HG03439 (cell line): Measurements from ENCODE around the gene UHRF1.
"Not testable (repeated sequence)": the region's sequence is repeated elsewhere in the genome, so short reads cannot be mapped to it uniquely, and the experiment has no call there.

Experiments
- ATAC-seq: cut with Tn5 transposase; IDR thresholded peaks from one replicate; pipeline ENCODE4 v1.9.1; 2021; ENCODE audit warnings: mild to moderate bottlenecking, moderate library complexity; ENCODE audit not compliant: unreplicated experiment

Gene UHRF1

DNA sequence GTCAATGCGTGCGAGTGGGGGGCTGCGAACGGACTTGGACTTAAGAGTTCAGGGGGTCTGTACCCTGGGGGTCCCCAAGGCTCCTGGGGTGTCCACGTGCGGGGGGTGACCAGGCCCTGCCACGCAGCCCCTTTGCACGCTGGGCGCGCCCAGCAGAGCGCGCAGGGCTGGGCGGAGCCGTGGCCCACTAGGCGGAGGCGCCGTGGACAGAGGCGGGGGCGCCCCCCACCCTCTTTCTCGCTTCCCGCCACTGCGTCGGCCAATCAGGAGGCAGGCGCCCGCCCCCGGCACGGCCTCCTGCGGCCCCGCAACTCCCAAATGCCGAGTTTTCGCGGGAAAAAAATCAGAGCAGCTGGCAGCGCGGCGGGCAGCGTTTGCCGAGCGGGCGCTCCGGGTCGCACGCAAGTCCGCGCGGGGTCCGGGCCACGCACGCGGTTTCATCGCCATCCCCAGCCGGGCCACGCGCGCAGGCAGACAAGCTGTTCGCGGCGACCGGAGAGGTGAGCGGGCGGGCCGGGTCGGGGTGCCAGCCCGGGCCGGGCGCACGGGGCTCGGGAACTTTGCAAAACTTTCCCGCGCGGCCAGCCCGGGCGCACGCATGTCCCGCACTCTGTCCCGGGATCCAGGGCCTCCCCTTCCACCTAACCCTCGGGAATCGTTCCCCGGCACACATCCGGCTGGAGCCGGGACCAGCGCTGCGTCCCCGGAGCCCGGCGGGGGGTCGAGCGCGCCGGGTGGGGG is at the start of gene UHRF1:
Gene UHRF1, plus strand, starts transcription at position 346 of the 741 bp plus-strand sequence. CDS start 1,385 bp downstream, outside the sequence.
- peak; percentile 10 for ATAC-seq

DNA sequence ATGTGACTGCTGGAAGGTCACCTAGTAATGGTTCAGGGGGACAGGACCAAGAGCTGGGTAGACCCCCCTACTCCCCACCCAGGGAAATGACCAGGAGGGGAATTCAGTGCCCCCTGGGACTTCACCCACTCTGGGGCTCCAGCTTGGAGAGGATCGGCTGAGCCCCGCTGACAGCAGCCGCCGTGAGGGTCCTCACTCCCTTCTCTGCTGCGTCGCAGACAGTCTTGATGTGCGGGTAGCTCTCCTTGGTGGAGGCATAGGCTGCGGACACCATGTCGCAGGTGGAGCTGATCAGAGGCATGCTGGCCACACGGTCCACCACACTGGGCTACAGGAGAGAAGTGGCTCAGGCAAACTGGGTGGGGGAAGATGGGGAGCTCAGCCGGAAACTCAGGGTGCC is 49.6 kb upstream of the UHRF1 start:
- ATAC-seq = no peak

DNA sequence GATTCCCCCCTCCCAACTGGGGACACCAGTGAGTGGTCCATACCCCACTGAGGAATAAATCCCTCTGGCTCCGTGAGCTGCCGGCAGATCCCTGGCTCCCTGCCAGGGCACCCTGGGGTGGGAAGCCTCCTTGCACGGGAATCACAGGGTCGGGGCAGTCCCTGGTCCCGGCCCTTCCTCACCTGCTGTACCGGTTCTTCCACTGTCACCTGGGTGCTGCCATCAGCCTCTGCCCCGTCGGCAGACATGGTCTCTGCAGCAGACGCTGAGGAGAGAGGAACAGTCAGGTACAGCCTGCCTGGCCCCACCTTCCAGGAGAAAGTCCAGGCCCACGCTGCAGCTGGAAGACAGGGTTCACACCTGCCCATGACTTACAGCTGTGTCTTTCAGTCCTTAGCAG is 48.2 kb upstream of the UHRF1 start:
- no peak for ATAC-seq

DNA sequence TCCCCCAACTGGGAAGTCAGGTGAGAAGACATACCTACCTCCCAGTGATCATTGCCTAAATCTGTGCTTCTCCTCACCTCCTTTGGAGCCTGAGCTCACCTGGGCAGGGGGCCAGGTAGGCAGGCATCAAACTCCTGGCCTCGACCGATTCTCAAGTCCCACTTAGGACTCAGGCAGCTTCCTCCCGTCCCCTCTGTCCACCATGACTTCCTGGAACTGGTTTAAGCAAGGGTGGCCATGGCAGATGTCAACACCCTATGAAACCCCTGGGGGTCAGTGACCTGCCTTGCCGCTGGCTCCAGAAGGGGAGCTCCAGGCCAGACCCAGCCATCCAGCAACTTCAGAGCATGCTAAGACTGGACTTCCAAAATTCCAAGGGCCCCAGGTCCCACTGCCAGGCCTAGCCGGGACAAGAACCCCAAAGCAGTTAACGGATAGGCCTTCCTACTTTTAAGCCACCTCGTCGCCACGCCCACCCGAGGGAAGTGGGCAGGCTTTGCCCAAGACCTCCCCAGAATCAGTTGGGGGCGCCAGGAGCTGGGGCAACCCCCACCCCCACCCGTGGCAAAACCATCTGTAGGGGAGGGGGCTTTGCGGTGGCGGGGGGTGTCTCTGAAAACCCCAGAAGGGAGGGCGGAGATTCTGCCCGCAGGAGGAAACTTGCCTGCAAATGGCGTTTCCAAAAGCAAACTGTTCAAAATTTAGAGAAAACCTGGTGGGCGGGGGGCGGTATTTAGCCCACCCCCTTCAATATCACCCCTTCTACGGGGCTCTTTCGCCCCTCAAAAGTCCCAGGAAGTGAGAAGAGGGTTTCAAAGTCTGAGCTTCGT is 42.5 kb upstream of the UHRF1 start:
- no peak for ATAC-seq

DNA sequence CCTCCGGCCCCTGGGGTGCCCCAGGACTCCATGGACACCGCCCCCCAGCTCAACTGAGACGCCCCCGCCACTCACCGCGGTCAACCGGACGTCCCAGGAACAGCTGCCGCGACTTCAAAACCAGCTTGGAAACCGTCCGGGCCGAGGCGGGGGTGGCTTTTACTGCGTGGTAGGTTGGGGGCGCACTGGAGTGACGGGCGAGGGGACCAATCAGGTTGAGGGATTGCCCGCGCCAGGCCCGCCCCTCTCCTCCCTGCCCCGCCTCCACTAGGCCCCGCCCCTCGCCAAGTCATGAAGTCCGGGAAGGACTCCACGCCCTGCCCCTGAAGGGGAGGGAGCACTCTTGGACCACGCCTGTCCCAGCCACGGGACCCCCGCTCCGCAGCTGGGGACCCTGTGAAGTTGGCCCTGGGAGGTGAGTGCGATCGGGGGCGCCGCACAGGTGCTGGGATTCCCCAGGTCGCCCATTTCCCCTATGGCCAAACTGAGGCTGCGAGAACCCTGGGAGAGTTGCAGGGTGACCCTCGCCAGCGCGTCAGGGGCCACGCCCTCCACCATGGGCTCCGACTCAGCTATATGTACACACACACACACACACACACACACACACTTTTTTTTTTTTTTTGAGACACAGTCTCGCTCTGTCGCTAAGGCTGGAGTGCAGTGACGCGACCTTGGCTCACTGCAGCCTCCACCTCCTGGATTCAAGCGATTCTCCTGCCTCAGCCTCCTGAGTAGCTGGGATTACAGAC is 41.6 kb upstream of the UHRF1 start, which contains the start of gene PLIN3:
Gene PLIN3, minus strand, starts transcription at position 134 of the 752 bp plus-strand sequence. CDS start 6,273 bp downstream, outside the sequence.
- ATAC-seq = peak; percentile 69

DNA sequence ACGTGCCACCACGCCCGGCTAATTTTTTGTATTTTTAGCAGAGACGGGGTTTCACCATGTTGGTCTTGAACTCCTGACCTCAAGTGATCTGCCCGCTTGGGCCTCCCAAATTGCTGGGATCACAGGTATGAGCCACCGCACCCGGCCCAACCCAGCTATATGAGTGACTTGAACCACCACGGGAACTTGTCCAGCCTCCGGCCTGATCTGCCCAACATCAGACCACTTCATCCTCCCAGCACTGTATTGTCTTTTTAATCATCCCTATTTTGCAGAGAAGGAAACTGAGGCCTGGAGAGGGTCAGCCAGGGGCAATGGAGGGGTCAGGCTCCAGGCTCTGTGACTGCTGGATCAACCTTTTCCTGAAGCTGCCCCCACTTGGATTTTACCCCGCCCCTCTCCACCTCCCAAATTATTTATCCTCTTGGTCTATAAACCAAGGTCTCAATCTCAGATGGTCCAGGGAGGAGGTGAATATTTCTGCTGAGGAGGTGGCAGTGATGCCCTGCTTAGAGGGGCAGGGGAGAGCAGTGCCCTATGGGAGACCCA is 40.9 kb upstream of the UHRF1 start:
- ATAC-seq = no peak

DNA sequence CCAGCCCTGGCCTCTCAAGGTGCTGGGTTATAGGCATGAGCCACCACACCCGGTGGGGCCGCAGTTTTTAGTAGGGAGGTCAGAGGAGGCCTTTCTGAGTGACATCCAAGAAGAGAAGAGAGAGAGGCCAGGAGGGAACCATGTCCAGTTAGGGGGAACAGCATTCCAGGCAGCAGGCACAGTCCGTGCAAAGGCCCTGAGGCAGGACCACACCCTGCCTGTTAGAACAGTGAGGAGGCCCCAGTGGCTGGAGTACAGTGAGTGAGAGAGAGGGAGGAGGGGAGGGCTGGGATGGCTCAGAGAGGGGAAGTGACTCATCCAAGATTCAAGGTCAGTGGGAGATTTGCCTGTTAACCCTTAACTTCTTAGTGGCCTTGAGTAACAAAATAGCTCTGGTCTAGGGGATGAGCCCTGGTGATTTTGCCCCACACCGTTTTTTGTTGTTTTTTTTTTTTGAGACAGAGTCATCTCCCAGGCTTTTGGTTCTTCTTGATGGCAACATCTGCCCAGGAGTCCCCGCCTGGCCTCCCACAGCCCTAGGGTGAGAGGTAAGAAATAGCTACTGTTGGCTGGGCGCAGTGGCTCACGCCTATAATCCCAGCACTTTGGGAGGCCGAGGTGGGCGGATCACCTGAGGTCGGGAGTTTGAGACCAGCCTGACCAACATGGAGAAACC is 39.1 kb upstream of the UHRF1 start:
- ATAC-seq = no peak

DNA sequence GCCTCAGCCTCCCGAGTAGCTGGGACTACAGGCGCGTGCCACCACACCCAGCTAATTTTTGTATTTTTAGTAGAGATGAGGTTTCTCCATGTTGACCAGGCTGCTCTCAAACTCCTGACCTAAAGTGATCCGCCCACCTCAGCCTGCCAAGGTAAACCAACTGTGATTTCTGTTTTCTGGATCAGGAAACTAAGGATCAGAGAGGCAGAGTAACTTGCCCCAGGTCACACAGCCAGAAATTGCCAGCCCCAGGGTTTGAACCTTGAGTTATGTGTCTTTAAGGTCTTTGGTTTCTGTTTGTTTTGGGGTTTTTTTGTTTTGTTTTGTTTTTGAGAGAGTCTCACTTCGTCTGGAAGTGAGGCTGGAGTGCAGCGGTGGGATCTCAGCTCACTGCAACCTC is 37.6 kb upstream of the UHRF1 start:
- no peak for ATAC-seq

DNA sequence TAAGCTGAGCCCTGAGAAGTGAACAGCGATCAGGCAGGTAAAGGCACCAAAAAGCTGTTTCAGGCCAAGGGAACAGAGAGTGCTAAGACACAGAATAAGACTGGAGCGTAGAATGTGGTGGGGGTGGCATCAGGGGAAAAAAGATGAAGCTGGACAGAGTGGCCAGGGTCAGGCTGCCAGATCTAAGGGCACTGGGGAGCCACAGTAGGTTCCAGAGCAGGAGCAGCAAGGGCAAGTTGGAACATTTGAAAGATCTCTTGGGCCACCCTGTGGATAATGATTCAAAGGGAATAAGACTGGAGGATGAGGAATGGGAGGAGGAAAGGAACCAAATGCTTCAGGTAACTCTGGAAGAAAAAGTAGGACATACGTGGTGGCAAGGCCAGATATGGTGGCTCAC is 35.4 kb upstream of the UHRF1 start:
- ATAC-seq = no peak

DNA sequence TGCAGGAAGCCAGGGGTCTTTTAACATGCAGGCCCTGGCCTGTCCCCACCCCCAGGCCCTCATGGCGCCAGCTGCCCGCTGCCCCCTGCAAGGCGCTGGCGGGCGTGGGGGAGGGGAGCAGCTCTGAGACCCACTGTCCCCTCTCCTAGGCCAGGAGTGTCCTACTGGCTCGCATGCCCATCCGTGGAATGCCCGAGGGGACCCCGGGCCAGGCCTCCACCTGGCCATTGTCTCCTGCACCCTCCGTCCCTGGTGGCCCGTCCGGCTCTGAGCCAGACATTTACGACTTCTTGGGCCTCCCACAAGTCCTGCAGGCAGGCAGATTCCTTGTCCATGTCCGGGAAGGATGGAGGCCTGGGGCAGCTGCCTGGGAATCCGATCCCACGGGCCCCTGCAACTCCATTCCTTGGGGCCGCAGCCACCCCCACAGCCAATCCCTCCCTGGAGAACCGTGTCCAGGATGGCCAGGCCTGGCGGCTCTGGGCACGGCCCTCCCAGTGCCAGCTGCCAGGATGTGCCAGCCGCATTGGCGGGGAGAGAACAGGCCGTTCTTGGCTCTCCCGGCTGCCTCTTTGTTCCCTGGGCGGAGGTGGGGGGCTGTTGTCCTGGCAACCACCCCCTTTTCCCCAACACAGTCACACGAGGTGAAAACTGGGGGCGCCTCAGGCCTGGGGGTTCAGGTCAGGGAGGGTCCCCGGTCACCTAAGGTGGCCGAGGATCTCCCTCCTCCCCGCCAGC is 31.4 kb upstream of the UHRF1 start:
- no peak for ATAC-seq

DNA sequence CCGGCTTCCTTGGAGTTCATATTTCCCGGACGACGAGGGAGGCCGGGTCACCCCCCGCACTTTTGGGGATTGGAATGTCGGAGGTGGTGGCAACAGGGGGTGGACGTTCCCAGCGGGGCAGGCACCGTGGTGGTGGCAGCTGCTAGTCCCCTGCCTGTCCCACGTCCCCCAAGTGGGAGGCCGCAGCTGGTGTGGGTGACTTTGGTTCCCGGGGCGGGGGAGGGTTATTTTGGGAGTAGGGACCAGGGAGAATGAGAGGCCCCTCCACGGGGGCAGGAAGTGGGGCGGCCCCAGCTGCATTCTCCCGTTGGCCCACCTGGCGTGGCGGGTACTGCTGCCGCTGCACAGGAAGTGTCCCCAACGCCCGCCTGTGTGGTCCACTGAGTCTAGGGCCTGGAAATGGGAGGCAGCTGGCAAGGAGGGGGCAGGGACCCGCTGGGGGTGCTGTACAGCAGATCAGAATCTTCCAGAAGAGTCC is 30.8 kb upstream of the UHRF1 start:
- no peak for ATAC-seq

DNA sequence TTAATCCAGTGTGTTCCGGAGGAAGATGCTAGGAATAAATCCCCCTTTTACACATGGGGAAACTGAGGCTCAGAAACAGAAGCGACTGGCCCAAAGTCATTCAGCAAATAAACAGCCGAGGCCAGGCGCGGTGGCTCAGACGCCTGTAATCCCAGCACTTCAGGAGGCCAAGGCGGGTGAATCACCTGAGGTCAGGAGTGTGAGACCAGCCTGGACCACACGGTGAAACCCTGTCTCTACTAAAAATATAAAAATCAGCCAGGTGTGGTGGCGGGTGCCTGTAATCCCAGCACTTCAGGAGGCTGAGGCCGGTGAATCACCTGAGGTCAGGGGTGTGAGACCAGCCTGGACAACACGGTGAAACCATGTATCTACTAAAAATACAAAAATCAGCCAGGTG is 30.3 kb upstream of the UHRF1 start:
- ATAC-seq = no peak

DNA sequence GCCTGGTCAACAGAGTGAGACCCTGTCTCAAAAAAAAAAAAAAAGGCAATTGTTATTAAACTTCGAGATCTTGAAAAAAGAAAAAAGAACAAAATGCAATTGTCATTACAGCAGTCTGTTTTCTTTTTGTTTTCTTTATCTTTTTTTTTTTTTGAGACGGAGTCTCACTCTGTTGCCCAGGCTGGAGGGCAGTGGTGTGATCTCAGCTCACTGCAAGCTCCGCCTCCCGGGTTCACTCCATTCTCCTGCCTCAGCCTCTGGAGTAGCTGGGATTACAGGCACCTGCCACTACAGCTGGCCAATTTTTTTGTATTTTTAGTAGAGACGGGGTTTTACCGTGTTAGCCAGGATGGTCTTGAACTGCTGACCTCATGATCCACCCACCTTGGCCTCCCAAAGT is 26.4 kb upstream of the UHRF1 start:
- ATAC-seq = not testable (repeated sequence)

DNA sequence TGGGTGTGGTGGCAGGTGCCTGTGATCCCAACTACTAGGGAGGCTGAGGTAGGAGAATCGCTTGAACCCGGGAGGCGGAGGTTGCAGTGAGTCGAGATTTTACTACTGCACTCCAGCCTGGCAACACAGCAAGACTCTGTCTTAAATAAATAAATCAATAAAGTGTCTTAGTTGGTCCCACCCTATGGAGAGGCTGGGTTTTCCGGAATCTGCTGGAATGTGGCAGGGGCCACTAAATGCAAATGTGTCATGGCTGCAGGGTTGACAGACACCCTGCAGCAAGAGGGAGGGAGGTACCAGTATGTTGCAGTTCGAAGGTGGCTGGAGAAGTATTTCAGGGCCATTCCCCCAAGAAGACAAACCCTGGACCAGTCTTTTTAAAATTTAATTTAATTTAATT is 24.3 kb upstream of the UHRF1 start:
- not testable (repeated sequence) for ATAC-seq

DNA sequence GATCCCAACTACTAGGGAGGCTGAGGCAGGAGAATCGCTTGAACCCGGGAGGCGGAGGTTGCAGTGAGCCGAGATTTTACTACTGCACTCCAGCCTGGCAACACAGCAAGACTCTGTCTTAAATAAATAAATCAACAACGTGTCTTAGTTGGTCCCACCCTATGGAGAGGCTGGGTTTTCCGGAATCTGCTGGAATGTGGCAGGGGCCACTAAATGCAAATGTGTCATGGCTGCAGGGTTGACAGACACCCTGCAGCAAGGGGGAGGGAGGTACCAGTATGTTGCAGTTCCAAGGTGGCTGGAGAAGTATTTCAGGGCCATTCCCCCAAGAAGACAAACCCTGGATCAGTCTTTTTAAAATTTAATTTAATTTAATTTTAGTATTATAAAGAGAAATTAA is 21.5 kb upstream of the UHRF1 start:
- ATAC-seq = not testable (repeated sequence)

DNA sequence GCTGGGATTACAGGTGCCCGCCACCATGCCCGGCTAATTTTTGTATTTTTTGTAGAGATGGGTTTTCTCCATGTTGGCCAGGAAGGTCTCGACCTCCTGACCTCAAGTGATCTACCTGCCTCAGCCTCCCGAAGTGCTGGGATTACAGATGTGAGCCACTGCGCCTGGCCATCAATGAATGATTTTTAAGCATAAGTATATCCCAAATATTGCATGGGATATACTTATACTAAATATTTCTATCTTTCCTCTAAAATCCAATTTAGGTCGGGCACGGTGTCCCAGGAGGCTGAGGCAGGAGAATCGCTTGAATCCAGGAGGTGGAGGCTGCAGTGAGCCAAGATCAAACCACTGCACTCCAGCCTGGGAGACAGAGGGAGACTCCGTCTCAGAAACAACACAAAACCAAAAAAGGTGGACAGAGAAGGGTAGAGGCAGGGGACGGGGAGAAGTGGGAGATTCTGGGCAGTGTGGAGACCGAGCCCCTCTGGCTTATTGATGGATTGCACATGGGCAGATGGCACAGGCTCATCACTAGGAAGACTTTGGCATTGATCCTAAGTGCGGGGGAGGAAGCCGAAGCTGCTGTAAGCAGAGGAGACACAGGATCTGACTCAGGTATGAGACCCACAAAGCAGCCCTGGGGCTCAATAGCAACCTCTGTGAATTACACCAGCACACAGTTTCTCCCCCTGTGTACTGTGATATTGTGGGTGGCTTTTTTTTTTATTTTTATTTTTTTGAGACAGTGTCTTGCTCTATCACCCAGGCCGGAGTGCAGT is 20.1 kb upstream of the UHRF1 start:
- ATAC-seq = no peak

DNA sequence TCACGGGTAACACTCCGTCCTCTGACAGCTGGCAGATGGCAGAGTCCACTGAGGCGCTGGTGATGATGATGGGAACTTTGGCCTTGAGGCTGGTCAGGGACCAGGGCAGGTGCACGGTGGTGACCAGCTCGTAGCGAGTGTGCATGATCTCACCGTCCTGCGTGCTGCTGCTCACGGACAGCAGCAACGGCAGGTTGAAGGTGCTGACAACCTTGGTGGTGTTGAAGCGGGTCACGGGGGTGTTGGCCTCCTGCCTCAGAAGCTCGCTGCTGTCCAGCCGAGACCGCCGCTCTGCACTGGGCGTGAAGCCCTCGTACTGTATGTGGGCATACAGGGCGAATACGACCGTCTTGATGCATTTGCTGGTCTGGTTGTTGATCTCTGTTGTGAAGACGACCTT is 18.2 kb upstream of the UHRF1 start:
- no peak for ATAC-seq

DNA sequence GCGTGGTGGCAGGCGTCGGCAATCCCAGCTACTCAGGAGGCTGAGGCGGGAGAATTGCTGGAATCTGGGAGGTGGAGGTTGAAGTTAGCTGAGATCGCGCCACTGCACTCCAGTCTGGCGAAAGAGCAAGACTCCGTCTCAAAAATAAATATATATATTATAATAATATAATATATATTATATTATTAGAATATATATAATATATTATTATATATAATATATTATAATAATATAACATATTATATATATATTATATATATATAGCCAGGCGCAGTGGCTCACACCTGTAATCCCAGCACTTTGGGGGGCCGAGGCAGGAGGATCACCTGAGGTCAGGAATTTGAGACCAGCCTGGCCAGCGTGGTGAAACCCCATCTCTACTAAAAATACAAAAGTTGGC is 16.3 kb upstream of the UHRF1 start:
- ATAC-seq = not testable (repeated sequence)

DNA sequence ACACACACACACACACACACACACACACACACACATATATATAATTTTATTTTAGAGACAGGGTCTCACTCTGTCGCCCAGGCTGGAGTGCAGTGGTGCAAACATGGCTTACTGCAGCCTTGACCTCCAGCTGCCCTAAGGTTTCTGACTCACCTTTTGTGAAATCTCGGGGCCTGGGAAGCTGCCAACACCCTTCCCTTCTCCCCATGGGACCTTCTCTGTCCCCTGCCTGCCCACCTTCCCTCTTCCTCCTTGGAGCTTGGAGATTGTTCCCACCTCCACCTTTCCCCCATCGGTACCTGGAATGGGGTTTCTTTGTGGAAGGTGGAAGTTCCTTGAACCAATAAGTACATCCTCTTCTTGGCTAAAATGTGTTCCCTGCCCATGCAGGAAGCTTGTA is 12.9 kb upstream of the UHRF1 start:
- ATAC-seq = no peak
